Stimulated activated naive B cell treated with anti-CD40 and anti-IgM and Interleukin-4, amounts not matched to agents 10 μg/mL and 1 μg/mL and 100 μg/mL, for 72 hours (primary cell): ENCODE data around the gene RAD52.

Experiments
- ATAC-seq, 2 donors: fragments of 150-1000 bp; cut with Tn5 transposase; replicated peaks; 2 replicates each; pipeline ENCODE4 v1.10.0; 2021; ENCODE audit warnings: moderate library complexity in 1 of 2
- DNase-seq: peaks from one replicate; pipeline ENCODE4 v3.0.0; 2021
- H3K27ac Mint-ChIP-seq: one replicate; pipeline ENCODE4 v1.8.0; 2022; ENCODE audit warnings: mild to moderate bottlenecking, mixed read lengths
- H3K27me3 Mint-ChIP-seq, 2 donors: one replicate each; pipeline ENCODE4 v1.8.0; 2022; ENCODE audit warnings: mixed read lengths in 2 of 2
- H3K36me3 Mint-ChIP-seq, 2 donors: one replicate each; pipeline ENCODE4 v1.8.0; 2022; ENCODE audit warnings: mixed read lengths in 2 of 2, mild to moderate bottlenecking in 1 of 2
- H3K4me1 Mint-ChIP-seq, 2 donors: one replicate each; pipeline ENCODE4 v1.8.0; 2022; ENCODE audit warnings: mixed read lengths in 2 of 2, mild to moderate bottlenecking in 1 of 2
- H3K4me3 Mint-ChIP-seq, 2 donors: one replicate each; pipeline ENCODE4 v1.8.0; 2022; ENCODE audit warnings: mild to moderate bottlenecking in 2 of 2, mixed read lengths in 2 of 2, moderate library complexity in 1 of 2
- H3K9me3 Mint-ChIP-seq, 2 donors: one replicate each; pipeline ENCODE4 v1.8.0; 2022; ENCODE audit warnings: mixed read lengths in 2 of 2, mild to moderate bottlenecking in 1 of 2

Gene RAD52

DNA sequence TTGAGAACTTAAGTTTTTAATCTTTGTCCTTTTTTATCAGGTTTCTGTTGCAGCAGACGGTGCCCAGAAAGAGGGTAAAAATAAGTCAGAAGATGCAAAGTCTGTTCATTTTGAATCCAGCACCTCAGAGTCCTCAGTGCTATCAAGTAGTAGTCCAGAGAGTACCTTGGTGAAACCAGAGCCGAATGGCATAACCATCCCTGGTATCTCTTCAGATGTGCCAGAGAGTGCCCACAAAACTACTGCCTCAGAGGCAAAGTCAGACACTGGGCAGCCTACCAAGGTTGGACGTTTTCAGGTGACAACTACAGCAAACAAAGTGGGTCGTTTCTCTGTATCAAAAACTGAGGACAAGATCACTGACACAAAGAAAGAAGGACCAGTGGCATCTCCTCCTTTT lies 53.5 kb downstream of the RAD52 start:
- peaks cover 21 to 34% of the 10 kb centered on the region in 2 donors for H3K36me3 Mint-ChIP-seq
- H3K9me3 Mint-ChIP-seq = no peaks in the 10 kb centered on the region
- H3K27ac Mint-ChIP-seq = no peak overlapping the region
- no peaks in the 10 kb centered on the region for H3K4me1 Mint-ChIP-seq
- H3K4me3 Mint-ChIP-seq = no peak overlapping the region
- H3K27me3 Mint-ChIP-seq = no peaks in the 10 kb centered on the region
- DNase-seq (no peak), ATAC-seq (no peak)

DNA sequence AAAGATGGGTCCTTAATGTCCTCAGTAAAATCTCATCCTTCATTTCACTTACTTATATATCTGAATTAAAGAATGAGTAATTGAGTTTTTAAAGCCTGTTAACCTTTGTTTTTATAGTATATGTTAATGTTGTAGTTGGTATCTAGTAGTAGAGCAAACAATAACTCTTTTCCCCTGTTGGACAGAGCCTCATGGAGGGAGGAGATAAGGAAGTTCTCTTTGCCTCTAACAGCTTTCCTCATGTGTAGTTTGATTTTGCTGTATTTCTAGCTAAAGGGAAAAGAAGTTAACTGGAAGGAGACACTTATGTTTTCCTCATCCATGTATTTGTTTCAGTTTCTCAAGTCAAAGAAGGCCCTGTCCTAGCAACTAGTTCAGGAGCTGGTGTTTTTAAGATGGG lies 55.3 kb downstream of the RAD52 start:
- ATAC-seq (no peak), DNase-seq (no peak)
- peaks cover 15 to 28% of the 10 kb centered on the region in 2 donors for H3K36me3 Mint-ChIP-seq
- no peak overlapping the region for H3K27ac Mint-ChIP-seq
- no peaks in the 10 kb centered on the region for H3K27me3 Mint-ChIP-seq
- no peak overlapping the region for H3K4me3 Mint-ChIP-seq
- H3K4me1 Mint-ChIP-seq = no peaks in the 10 kb centered on the region
- no peaks in the 10 kb centered on the region for H3K9me3 Mint-ChIP-seq

DNA sequence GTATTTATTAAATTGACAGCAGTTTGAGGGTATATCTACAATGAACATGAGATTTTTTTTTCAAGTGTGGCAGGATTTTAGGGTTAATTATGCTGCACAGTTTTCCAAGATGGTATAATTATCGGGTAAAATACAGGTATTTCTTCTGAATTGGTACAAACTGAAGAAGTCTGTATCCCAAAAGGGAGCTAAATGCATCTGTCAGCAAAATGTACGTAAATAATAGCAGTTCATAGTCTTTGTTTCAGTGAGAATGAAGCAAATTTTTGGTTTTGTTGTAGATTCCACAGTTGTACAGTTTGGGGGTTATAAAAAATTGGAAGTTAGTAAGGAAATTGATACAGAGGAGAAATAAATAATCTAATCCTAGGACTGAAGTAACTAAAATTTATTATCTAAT lies 63.3 kb downstream of the RAD52 start:
- H3K36me3 Mint-ChIP-seq = peaks cover 28 to 47% of the 10 kb centered on the region in 2 donors
- H3K27me3 Mint-ChIP-seq = no peaks in the 10 kb centered on the region
- no peak overlapping the region for H3K4me3 Mint-ChIP-seq
- H3K4me1 Mint-ChIP-seq = no peaks in the 10 kb centered on the region
- no peak overlapping the region for H3K27ac Mint-ChIP-seq
- ATAC-seq (no peak), DNase-seq (no peak)
- H3K9me3 Mint-ChIP-seq = no peaks in the 10 kb centered on the region

DNA sequence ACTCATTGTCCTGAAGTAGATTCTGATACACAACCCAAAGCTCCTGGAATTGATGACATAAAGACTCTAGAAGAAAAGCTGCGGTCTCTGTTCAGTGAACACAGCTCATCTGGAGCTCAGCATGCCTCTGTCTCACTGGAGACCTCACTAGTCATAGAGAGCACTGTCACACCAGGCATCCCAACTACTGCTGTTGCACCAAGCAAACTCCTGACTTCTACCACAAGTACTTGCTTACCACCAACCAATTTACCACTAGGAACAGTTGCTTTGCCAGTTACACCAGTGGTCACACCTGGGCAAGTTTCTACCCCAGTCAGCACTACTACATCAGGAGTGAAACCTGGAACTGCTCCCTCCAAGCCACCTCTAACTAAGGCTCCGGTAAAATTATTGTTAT lies 63.8 kb downstream of the RAD52 start:
- no peak for ATAC-seq
- no peaks in the 10 kb centered on the region for H3K9me3 Mint-ChIP-seq
- no peak overlapping the region for H3K4me3 Mint-ChIP-seq
- H3K27ac Mint-ChIP-seq = no peak overlapping the region
- no peak for DNase-seq
- peaks cover 30 to 47% of the 10 kb centered on the region in 2 donors for H3K36me3 Mint-ChIP-seq
- no peaks in the 10 kb centered on the region for H3K27me3 Mint-ChIP-seq
- H3K4me1 Mint-ChIP-seq = no peaks in the 10 kb centered on the region

DNA sequence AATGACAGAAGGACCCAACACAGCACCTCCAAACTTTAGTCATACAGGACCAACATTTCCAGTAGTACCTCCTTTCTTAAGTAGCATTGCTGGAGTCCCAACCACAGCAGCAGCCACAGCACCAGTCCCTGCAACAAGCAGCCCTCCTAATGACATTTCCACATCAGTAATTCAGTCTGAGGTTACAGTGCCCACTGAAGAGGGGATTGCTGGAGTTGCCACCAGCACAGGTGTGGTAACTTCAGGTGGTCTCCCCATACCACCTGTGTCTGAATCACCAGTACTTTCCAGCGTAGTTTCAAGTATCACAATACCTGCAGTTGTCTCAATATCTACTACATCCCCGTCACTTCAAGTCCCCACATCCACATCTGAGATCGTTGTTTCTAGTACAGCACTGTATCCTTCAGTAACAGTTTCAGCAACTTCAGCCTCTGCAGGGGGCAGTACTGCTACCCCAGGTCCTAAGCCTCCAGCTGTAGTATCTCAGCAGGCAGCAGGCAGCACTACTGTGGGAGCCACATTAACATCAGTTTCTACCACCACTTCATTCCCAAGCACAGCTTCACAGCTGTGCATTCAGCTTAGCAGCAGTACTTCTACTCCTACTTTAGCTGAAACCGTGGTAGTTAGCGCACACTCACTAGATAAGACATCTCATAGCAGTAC lies 64.6 kb downstream of the RAD52 start:
- no peak overlapping the region for H3K27ac Mint-ChIP-seq

DNA sequence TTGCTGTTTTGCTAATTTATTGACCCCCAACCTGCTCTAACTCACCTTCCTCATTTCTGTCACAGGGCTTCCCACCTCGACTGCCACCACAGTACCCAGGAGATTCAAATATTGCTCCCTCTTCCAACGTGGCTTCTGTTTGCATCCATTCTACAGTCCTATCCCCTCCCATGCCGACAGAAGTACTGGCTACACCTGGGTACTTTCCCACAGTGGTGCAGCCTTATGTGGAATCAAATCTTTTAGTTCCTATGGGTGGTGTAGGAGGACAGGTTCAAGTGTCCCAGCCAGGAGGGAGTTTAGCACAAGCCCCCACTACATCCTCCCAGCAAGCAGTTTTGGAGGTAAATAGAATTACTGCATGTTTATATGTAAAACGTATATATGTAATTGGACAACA lies 68.8 kb downstream of the RAD52 start:
- H3K4me3 Mint-ChIP-seq = no peak overlapping the region
- H3K27ac Mint-ChIP-seq = no peak overlapping the region
- no peaks in the 10 kb centered on the region for H3K4me1 Mint-ChIP-seq
- ATAC-seq (no peak), DNase-seq (no peak)
- H3K27me3 Mint-ChIP-seq = no peaks in the 10 kb centered on the region
- H3K36me3 Mint-ChIP-seq = peaks cover 30 to 45% of the 10 kb centered on the region in 2 donors
- H3K9me3 Mint-ChIP-seq = no peaks in the 10 kb centered on the region

More for the DNA sequence above, 64.6 kb downstream of the RAD52 start:
- Mint-ChIP-seq H3K36me3 (peaks cover 35 to 48% of the 10 kb centered on the region in 2 donors), H3K4me1 (no peaks in the 10 kb centered on the region), H3K27me3 (no peaks in the 10 kb centered on the region), H3K4me3 (no peak overlapping the region), H3K9me3 (no peaks in the 10 kb centered on the region)
- DNase-seq = no peak
- ATAC-seq = no peak

DNA sequence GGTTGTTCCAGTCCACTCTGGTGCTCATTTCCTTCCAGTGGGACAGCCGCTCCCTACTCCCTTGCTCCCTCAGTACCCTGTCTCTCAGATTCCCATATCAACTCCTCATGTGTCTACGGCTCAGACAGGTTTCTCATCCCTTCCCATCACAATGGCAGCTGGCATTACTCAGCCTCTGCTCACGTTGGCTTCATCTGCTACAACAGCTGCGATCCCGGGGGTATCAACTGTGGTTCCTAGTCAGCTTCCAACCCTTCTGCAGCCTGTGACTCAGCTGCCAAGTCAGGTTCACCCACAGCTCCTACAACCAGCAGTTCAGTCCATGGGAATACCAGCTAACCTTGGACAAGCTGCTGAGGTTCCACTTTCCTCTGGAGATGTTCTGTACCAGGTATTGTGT lies 69.9 kb downstream of the RAD52 start:
- no peaks in the 10 kb centered on the region for H3K27me3 Mint-ChIP-seq
- H3K4me1 Mint-ChIP-seq = no peaks in the 10 kb centered on the region
- H3K9me3 Mint-ChIP-seq = no peaks in the 10 kb centered on the region
- peaks cover 24 to 42% of the 10 kb centered on the region in 2 donors for H3K36me3 Mint-ChIP-seq
- no peak overlapping the region for H3K4me3 Mint-ChIP-seq
- ATAC-seq = no peak
- H3K27ac Mint-ChIP-seq = peak overlapping the region; percentile 33
- no peak for DNase-seq

DNA sequence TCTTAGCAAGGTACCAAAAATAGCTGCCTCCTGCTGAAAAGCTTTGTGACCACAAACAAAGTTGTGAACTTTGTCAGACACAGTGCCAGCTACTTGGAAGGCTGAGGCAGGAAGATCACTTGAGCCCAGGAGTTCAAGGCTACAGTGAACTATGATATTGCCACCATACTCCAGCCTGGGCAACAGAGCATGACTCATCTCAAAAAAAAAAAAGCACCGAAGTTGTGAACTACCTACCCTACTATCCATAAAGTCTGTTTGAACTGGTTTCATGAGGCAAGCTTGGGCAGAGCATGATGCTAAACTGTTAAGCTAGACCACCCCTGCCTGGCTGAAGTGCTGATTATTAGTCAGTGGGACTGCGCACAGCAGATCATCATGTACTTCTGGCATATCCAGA lies 75.5 kb downstream of the RAD52 start:
- Mint-ChIP-seq H3K27ac (no peak overlapping the region), H3K27me3 (no peaks in the 10 kb centered on the region), H3K4me3 (no peak overlapping the region), H3K9me3 (no peaks in the 10 kb centered on the region), H3K4me1 (no peaks in the 10 kb centered on the region), H3K36me3 (peaks cover 11 to 18% of the 10 kb centered on the region in 2 donors)
- ATAC-seq (no peak), DNase-seq (no peak)

DNA sequence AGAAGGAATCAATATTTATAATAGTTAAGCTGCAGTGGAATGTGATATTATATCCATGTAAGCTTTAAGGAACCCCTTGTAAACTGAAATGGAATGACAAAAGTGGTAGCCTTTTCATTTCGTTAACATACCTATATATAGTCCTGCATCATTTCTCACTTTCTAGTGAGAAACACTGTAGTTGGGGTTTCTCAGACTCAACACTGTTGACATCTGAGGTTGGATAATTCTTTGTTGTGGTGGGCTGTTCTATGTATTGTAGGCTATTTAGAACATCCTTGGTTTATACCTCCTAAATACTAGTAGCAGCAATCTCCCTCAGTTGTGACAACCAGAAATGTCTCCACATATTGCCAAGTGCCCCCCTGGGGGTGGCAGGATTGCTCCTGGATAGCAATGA lies 79.1 kb downstream of the RAD52 start:
- ATAC-seq = no peak
- no peak for DNase-seq
- Mint-ChIP-seq H3K36me3 (peaks cover 14 to 25% of the 10 kb centered on the region in 2 donors), H3K27me3 (no peaks in the 10 kb centered on the region), H3K27ac (no peak overlapping the region), H3K4me1 (no peaks in the 10 kb centered on the region), H3K9me3 (no peaks in the 10 kb centered on the region), H3K4me3 (no peak overlapping the region)

DNA sequence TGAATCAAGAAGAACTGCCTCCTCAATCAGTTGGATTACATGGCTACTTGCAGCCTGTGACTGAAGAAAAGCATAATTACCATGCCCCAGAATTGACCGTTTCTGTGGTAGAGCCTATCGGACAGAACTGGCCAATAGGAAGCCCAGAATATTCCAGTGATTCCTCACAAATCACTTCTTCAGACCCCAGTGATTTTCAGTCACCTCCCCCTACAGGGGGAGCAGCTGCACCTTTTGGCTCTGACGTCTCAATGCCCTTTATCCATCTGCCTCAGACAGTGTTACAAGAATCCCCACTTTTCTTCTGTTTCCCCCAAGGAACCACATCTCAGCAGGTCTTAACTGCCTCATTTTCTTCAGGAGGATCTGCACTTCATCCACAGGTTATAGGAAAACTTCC lies 80.8 kb downstream of the RAD52 start:
- Mint-ChIP-seq H3K27me3 (no peaks in the 10 kb centered on the region), H3K27ac (no peak overlapping the region), H3K4me1 (peaks cover 0 to 2% of the 10 kb centered on the region in 2 donors), H3K4me3 (no peak overlapping the region), H3K9me3 (no peaks in the 10 kb centered on the region), H3K36me3 (peaks cover 15 to 26% of the 10 kb centered on the region in 2 donors)
- no peak for ATAC-seq
- DNase-seq = no peak

DNA sequence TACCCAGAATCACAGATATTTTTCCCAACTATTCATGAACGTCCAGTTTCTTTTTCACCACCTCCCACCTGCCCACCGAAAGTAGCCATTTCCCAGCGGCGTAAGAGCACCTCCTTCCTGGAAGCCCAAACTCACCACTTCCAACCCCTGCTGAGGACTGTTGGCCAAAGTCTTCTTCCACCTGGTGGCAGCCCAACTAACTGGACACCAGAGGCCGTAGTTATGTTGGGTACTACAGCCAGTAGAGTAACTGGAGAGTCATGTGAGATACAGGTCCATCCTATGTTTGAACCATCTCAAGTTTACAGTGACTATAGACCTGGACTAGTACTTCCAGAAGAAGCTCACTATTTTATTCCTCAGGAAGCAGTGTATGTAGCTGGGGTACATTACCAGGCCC lies 81.6 kb downstream of the RAD52 start:
- peaks cover 13 to 26% of the 10 kb centered on the region in 2 donors for H3K36me3 Mint-ChIP-seq
- H3K27ac Mint-ChIP-seq = peak overlapping the region; percentile 75
- H3K4me3 Mint-ChIP-seq = no peak overlapping the region
- H3K27me3 Mint-ChIP-seq = no peaks in the 10 kb centered on the region
- H3K4me1 Mint-ChIP-seq = peaks cover 0 to 2% of the 10 kb centered on the region in 2 donors
- ATAC-seq (no peak), DNase-seq (no peak)
- no peaks in the 10 kb centered on the region for H3K9me3 Mint-ChIP-seq

DNA sequence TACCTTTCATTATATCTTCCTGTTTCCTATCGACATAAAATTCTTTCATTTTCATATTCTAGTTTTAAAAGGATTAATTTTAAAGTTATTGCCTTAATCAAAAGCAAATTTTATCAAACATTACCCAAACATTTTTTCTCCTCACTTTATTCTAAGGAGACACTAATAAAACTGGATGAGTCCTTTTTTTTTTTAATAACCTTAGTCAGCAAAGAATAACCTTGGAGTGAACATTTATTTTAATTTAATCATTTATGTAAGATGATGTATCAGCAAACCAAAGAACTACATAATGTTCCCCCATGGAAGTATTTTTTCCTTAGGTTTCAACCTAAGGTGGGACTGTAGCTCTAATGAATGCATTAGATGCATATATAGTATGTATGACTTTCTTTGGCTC lies 83.9 kb downstream of the RAD52 start:
- Mint-ChIP-seq H3K27ac (no peak overlapping the region), H3K4me3 (no peak overlapping the region), H3K4me1 (peaks cover 0 to 2% of the 10 kb centered on the region in 2 donors), H3K9me3 (no peaks in the 10 kb centered on the region), H3K27me3 (no peaks in the 10 kb centered on the region), H3K36me3 (peaks cover 21 to 36% of the 10 kb centered on the region in 2 donors)
- DNase-seq (no peak), ATAC-seq (no peak)

DNA sequence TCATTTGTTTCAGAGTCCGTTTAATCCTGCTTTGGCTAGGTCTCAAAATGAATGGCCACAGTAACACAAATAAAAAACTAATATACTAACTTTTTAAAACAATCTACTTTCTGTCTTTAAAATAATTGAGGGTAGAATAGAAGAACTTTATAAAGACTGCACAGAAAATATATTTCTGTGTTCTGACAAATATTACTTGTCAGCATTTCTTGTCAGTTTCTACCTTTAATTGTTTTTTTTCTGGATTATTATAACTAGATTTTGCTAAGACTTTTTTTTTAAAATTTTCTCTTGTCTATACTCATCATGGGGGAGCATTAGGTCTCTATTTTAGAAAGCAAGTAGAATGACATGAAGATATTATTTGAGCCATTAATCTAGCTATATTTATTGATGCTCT lies 86.2 kb downstream of the RAD52 start:
- Mint-ChIP-seq H3K4me3 (no peak overlapping the region), H3K36me3 (peaks cover 22 to 29% of the 10 kb centered on the region in 2 donors), H3K27ac (no peak overlapping the region), H3K9me3 (no peaks in the 10 kb centered on the region), H3K4me1 (peaks cover 0 to 2% of the 10 kb centered on the region in 2 donors), H3K27me3 (no peaks in the 10 kb centered on the region)
- no peak for DNase-seq
- ATAC-seq = no peak

DNA sequence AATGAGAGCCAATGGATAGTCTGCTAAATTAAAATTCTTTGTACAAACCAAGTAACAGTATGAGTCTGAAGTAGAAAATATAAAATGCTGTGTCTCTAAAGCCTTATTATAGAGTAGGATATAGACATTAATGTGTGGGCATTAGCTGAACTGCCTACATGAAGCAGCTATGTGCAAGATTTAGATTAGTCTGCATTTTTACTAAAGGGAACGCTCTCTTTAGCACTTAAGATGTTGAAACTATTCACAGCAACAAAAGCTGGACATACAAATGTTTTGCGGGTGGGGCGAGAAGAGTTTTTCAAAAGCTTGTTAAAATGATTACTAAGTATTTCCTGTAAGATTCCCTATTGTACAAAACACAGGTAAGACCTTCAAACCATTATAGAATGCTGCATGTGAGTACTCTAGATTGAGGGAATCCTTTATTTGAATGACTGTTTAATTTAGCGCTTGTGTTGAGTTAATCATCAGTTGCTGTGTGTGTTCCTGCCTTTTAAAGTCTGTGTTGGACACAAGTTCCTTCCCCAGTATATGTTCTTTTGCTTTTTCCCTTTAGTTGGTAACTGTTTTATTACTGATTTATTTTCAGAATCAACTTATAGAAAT lies 87.1 kb downstream of the RAD52 start:
- no peak for ATAC-seq
- no peaks in the 10 kb centered on the region for H3K9me3 Mint-ChIP-seq
- DNase-seq = no peak
- H3K36me3 Mint-ChIP-seq = peaks cover 24 to 31% of the 10 kb centered on the region in 2 donors
- H3K27me3 Mint-ChIP-seq = no peaks in the 10 kb centered on the region
- H3K4me3 Mint-ChIP-seq = no peak overlapping the region
- peaks cover 4 to 5% of the 10 kb centered on the region in 2 donors for H3K4me1 Mint-ChIP-seq
- H3K27ac Mint-ChIP-seq = no peak overlapping the region
